ENCODE data around the gene CYP46A1.

Gene CYP46A1

DNA sequence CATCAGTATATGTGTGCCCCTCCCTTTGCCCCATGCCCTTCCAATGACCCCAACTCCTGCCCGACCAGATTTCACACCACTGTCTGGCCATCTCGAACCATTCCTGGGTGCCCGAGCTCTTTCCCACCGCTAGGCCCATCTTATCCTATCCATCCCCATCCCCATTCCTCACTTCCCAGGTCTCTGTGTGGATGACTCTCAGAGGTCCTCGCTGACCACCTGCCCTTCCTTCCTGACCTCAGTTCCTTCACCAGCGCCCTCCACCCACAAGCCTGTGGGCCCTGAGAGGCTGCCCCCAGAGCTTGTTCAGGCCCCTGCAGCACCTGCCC, 49.1 kb downstream of the CYP46A1 start:
- DNase-seq = no peak

DNA sequence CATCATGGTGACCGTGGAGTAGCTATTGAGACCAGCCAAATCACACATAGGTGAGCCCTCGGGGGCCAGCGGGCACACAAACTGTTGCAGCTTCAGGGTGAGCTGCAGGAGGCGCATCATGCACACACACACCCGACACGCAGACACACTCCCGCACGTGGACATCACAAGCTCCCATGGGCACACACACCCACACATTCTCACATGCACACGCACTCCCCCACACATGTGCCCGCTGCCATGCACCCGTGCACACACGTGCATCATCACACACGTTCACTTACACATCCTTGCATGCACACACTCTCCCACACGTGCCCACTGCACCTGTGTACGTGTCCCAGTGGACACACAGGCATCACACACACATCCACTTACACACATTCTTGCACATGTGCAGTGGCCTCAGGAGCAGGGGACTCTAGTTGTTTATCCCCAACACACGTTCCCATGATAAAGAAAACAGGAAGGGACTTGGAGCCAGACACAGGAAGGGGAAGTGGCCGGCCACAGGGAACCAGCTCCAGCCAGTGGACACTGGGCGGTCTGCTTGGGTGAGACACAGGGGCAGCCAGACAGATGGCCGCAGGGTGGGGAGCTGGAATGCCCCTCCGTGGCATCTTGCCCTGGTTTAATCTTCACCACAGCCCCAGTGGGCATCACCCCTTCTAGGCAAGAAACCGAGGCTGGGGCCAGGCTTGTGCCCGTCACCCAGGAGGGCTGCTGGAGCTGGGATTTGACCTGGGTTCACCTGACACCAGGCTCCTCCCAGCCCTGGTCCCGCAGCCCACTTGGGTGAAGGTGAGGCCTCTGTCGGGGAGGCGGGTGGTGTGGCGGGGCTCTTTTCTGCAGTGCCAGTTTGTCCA, 49.7 kb downstream of the CYP46A1 start:
- DNase-seq = no peak

DNA sequence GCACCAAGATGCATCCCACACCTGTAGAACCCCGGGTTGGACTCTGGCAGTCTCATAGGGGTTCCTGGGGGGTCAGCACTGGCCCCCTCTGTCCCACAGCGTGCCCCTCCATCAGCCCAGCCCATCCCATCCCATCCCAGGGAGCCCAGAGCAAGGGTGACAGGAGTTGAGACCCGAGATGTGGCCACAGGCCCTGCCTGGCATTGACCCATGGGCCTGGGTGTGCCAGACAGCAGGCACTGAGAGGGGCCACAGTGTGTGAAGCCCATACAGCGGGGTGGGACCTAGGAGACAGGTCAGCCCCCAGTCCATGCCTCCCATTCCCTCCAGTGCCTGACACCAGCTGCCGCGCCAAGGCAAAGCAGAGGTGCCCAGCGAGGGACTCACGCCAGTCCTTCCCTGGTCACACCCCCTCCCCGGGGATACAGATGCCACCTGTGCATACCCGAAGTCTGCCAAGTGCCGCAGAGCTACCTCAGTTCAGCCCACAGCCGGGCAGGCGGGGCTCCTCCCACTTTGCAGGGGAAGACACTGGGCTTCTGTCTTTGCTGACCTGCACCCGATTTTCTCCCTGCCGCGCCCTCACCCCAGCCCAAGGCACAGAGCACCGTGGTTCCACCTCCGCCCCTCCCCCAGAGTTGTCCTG, 50.4 kb downstream of the CYP46A1 start:
- DNase-seq = no peak

DNA sequence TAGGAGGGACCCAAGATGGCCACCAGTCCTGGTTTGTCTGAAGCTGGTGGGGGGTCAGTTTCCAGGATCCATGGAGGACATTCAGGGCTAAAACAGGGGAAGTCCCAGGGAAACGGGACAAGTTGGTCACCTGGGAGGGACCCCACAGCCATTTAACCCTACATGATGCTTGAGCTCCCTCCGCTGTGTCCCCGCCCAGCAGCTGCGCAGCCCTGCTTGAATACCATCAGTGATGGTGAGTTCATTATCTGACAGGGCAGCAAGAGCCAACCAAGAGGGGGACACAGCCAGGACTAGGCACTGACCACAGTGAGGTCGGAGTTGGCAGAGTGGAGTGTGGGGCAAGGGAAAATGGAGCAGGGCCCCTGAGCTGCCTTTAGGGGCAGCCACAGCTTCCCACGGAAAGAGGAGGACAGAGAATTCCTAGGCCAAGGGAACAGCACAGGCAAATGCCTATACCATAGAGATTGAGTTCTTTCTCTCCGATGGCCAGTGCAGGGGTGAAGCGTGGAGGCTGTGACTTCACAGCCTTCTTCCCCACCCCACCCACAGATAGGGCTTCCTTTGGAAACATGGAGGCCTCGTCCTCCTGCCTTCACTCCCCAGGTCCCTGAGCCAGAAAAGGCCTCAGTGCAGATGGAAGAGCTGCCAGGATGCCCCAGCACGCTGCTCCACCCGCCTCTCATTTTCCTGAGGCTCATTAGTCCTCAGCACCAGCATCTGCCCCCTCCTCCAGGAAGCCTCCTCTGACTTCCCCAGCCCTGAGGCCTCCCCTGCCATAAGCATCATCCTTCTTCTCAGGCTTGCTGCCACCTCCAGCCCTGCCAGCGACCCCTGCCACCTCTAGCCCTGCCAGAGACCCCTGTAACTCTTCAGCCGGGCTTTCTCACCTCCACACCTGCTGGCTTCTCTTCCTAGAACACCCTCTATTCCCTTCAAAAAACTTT, 51.4 kb downstream of the CYP46A1 start:
- no peak for DNase-seq

DNA sequence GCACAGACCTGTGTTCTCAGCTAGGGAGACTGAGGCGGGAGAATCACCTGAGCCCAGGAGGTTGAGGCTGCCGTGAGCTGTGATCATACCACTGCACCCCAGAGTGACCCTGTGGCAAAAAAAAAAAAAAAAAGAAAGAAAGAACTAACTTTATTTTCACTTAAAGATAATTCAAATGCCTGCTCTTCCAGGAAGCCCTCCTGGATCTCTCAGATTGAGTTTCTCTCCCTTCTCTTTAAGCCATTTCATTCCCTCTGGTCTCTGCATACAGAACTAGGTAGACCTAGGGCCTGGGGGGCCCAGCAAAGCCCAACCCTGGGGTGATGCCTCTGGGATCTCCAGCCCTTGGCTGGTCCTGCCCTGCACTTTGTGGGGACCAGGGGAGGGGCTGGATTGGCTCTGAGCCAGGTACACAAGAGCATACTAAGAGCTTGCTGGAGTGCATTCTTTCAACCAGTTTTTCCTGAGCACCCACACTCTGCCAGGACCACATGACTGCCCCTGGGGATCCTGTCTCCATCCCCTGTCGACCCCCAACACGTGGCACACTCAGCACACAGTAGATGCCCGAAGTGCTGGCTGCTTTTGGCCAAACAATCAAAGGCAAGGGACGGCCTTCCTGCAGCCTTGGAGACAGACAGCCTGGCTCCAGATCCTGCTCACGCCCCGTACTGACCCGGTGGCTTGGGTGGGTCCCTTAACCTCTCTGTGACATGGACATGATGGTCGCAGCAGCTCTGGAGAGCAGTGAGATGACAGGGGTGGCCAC, 52.7 kb downstream of the CYP46A1 start:
- no peak for DNase-seq

DNA sequence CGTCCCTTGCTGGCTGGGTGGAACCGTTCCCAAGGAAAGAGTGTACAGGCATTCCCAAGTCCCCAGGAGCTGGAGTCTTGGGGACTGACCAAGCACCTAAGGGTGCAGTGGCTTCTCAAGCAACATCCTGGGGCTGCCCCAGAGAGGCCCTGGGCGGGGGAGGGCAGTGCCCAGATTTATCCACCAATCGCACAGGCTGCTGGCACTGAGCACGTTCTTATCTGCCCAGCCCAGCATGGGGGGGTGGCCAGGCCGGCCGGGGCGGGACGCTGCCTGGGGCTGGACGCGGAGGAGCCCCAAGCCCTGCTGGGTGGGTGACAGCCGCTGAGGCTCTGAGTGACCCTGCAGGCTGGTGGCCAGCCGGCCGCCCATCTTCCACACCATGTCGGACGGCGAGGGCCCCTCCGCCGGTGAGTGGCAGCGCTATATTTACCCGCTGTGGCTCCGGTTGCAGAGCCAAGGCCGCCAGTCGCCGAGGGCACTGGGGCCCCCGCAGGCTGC, 53.4 kb downstream of the CYP46A1 start:
- DNase-seq = no peak

DNA sequence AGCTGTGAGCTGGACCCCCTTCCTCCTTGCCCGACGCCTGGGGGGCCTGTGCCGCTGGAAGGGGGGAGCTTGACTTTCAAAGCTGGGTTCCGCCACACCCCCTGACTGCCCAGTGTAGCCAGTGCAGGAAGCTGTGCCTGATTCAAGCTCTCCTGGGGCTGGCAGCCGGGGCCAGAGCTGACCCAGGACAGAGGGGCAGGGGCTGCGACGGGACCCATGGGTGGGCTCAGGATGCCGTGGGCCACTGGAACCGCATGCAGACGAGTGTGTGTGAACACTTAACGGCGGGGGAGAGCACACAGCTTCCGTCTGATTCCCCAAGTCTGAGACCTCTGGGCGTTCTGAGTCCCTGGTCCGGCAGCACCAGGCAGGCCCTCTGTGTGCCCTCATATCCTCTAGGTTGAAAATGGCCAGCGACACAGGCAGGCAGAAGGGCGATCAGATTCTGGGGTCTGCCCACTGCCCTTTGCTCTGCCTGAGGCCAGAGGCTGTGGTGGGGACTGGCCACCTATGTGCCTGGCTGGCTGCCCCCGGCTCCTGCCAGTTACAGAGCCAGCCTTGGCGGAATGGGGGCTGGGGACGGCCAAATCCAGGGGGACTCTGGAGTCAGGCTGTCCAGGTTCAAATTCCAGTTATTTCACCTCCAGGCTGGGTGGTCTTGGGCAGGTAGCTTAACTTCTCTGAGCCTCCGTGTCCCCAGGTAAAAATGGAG, 54.0 kb downstream of the CYP46A1 start:
- no peak for DNase-seq

DNA sequence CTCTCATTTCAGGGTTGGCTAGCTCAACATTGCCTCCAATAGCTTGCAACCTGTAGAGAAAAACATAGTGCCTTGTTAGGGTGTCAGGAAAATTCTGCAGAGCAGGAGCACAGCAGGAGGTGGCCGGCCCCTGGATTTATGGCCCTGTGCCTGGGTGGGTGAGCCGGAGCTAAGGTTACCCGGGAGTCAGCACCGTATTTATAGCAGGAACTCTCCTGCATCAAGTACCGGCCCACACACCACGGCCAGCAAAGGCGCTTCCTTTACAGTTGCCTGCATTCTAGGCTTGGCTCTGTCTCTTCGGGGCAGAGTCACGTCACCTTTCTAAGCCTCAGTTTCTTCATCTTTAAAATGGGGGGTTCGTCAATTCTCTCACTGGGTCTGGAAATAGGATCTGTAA, 56.3 kb downstream of the CYP46A1 start:
- no peak for DNase-seq

DNA sequence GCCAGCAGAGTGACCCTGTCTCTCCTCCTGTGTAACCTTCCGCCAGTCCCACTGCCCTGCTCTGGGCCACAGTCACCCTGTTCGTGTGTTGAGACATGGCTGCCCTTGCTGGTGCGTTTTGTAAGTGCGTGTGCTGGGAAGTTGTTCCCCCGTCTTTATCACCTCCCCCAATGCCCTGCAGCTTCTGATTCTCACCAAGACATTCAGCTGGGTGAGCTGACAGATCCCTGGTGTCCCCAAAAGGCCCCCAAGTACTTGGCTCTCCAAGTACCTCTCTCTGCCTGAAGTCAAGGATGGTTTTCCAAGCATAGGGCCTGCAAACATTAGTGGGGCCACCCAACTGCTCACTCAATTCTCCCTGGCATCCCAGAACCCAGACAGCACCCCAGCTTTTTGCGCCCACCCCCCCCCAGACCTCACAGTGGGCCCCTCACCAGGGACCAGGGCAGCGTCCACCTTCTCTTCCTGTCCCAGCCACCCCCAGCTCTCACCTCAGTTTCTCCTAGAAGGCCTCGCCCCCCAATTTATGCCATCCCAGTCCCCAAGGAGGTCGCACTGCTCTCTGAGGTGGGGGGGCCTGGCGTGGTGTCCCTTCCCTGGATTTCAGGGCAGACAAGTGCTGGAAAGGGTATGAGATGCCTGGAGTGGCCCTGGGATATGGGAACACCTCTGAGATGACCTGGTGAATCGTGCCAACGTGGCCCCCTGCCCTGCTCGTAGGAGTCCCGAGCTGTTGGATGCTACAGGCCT, 57.3 kb downstream of the CYP46A1 start:
- no peak for DNase-seq

DNA sequence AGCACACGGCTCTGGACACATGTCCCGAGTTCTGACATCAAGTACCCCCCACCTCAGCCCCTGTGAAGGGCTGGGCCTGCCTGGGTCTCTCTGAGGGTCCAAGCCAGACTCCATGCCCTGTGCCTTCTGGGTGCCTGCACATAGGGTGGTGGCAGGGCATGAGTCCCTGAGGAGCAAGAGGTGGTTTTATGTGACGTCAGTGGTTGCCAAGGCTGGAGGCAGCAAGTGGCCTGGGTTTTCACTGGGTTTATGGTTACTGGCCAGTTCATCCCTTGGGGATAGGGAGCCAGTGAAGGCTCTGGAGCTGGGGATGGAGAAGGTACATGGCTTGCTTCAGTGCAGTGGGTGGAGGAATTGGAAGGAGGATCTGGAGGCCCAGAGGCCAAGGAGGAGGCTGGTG, 58.0 kb downstream of the CYP46A1 start:
- DNase-seq = no peak

DNA sequence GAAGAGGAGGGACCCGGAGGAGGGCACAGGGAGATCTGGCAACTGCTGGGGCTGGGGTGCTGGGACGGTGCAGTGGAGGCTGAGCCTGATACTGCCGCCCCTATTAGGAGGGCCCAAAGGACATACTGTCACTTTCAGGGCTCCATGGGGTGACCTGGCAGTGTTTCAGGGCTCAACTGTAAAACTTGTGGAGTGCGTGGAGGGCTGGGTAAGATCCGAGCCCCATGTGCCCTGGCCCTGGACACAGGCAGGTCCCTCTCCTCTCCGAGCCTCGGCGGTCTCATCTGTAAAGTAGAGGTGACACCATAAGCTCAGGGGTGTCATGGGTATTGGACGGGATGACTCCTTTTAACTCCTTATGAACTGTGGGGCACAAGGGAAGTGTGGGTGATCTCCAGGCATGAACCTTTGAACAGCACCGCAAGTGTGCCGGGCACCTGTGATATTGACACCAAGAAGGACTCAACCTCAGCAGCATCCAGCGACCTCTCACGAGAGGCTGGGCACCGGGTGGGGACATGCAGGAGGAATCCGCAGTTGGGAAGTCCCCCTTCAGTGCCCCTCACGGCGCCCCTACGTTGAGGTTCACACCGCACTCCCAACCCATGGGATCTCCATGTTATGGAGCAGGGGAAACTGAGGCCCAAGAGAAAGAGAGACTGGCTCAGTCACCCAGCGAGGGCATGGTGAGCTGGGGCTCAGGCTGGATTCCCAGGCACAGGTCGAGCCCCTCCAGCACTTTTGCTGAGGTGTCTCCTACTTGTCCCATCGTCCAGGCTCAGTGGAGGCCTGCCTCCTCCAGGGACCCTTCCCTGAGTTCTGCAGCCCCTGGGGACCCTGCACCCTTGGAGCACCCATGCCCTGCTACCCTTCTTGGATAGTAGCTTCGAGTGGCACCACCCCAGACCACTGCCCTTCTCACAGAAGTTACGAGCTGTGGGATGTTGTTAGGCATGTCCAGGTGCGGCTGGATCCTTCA, 58.7 kb downstream of the CYP46A1 start:
- DNase-seq = no peak

DNA sequence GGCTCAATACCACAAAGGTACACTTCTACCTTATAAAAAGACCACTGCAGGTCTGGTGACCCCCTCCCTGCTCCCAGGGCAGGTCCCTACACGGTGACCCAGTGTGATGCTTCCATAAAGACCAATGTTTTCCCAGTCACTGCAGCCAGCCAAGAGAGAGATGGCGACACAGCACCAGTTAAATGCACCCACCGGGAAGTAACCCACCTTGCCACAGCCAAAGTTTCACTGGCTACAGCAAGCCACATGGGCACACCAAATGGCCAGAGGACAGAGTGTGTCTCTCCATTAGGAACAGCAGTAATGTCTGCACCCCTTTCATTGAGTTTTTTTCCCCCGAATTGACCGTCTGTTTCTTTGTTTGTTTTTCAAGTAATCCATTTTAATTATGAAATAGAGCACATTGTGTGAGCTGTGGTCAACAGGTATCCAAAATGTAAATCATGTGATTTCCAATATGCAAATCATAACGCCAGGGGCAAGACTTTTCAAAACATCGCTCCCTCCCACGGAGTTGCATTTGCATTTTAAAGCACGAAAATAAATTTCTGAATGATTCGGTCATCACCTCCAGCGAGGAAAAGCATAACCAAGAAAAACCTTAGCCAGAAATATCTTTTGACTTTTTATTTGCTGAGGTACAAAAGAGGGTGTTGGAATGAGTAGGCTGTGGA, 60.2 kb downstream of the CYP46A1 start:
- no peak for DNase-seq

DNA sequence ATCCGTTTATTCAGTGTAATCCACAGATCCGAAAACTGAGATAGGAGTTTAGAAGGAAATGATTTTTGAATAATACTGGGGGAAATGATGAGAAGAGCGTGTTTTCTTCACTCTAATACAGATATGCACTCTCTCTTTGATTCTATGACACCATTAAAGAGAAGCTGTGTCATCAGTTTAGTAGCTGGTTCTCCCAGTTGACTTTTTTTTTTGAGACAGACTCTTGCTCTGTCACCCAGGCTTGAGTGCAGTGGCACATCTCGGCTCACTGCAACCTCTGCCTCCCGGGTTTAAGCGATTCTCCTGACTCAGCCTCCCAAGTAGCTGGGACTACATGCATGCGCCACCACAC, 60.8 kb downstream of the CYP46A1 start:
- no peak for DNase-seq

DNA sequence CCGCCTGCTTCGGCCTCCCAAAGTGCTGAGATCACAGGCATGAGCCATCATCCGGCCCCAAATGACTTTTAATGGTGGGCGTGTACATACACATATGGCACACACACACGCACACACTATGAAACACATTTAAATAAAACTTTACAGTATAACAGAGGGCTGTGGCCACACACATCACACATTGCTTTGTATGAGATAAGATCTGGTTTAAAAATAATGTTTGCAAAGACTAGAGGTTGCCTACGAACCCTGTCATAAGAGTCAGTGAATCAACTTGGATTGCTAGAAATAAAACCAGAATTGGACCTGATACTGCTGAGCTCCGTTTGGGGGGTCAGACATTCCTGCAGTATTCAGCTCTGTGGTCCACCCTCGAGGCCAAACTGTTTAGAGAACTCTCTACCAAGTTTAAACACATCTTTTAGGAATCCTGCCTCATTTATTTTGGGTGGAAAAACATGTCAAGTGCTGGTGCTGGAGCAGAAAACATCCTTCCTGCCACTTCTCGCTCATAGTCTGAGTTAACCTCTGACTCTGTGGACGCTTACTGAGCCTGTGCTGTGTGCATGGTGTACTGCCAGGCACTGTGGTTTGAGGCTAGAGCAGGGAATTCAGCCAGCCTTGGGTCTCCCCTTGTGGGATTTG, 61.3 kb downstream of the CYP46A1 start:
- no peak for DNase-seq

DNA sequence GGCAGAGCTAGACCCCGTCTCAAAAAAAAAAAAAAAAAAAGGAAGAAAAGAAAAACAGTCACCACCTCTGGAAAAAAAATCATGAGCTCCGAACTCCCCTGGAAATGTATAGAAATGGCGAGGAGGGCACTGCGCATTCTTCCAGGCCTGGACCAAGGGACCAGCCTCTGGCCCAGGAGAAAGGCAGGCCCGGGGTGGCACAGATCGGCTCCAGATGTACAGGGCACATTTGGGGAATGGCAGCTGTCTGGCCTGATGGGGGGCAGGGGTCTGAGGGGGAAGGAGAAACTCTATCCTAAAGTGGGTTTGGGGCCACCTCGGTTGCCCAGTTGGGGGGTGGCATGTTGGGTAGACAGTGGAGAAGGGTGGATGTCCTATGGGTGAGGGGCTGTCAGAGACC, 63.1 kb downstream of the CYP46A1 start:
- no peak for DNase-seq

DNA sequence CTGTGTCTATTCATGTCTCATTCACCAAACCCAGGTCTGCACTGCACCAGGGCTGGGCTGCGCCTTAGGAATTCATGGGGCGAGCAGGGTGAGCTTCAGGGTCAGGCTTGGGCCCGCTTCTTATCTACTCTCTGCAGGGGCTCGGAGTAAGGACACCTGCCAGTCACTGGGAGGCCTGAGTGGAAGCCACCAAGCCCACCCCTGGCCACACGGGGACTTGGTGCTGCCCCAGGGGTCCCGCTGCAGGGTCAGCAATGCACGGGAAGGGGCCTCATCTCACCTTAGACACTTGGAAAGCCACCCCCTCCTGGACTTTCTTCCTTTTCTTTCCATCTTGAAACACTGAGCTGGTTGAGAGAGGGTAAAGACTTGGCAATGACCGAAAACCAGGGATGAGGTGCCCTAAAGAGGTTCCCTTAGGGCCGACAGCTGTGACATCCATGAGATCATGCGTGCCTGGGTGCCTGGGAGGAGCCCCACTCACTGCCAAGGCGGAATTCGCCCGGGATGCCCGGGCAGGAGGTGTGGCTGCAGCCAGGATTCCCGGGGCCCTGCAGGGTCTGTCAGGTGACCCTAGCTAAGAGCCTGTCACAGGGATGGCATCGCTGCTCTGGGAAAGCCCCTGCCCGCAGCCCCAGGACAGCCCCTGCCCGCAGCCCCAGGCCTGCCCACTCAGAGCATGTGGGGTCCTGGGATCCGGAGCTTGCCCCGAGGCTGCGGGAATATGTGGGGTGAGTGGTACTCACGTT, 63.7 kb downstream of the CYP46A1 start:
- no peak for DNase-seq

DNA sequence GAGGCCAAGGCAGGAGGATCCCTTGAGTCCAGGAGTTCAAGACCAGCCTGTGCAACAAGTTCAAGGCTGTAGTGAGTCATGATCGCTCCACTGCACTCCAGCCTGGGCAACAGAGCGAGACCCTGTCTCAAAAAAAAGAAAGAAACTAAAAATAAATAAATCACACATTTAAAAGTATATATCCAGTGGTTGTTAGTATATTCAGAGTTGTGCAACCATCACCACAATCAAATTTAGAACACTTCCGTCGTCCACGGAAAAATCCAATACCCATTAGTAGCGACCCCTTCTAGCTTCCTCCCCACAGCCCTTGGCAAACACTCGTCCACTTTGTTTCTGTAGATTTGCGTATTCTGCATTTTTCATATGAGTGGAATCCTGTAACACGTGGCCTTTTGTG, 64.4 kb downstream of the CYP46A1 start:
- DNase-seq = no peak

DNA sequence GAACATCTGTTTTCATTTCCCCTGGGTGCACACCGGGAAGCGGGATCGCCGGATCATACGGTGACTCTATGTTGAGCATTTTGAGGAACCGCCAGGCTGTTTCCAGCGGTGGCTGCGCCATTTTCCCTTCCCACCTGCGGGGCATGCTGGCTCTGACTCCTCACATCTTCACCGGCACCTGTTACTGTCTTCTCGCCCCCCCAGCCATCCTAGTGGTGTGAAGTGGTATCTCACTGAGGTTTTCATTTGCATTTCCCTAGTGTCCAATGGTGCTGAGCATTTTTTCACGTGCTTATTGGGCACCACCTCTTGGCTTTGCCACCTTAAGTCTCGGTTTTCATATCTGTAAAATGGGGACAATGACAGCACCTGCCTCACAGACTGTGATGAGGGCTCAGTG, 65.0 kb downstream of the CYP46A1 start:
- DNase-seq = no peak
